Non-pigmented ciliary epithelial cell (primary cell): ENCODE results near the gene MRTFA.
"Not testable (repeated sequence)": the region's sequence is repeated elsewhere in the genome, so short reads cannot be mapped to it uniquely, and the experiment has no call there.

ENCODE experiments used
- DNase-seq: peaks from one replicate; pipeline ENCODE4 v3.0.0-alpha.2; 2010; ENCODE audit warnings: low read depth

The MRTFA gene

DNA sequence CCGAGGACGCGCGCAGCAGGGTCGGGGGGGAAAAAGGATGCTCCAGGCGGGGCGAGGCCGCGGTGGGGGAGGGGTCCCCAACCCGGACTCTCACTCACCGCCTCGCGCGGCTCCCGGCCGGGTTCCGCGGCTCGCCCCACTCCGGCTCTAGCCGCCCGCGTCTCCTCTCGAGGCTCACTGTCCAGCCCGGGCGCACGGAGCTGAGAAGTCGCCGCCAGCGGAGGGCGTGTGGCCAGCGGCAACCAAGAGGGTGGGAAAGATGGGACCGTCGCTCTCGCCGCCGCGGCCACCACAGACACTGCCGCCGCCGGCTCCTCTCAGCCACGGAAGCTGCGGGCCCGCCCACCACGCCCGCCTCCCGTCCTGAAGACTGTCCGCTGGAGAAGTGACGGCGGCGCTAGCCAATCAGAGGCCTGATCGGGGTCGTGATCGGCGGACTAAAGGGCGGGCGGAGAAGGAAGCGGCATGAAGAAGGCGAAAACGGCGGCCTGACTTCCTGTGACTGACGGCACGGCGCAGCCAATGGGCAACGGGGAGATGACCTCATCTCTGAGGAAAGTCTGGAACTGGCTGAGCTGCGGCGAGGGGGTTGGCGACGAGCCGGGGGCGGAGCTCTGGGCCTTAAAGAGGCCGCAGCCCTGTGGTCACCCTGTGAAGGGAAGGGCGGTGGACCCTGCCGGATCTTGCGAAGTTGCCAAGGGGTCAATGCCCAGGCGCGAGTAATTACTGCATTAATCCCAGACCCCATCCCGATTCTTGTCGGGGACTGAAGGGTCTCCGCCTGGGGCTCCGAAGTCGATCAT lies at the start of gene MRTFA:
Gene MRTFA (minus strand): TSS at position 340 of the 803 bp plus-strand sequence.
- DNase-seq = peak; percentile 98

DNA sequence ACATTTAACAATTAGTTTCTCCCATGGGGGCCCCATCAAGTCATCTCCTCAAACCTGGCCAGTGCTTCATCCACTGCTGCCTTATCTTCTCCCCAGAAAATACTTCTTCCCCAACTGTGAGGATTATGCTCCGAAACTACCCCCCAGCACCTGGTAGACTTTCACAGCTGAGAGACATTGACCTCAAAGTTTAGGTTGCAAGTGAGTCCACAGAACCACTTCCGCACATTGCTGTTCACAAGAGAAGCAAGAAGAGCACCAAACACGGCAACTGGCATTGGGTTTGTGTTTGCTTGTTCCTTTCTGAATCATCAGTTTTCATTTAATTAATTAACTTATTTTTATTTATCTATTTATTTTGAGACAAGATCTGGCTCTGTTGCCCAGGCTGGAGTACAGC lies 48.9 kb upstream of the MRTFA start:
- DNase-seq = no peak

DNA sequence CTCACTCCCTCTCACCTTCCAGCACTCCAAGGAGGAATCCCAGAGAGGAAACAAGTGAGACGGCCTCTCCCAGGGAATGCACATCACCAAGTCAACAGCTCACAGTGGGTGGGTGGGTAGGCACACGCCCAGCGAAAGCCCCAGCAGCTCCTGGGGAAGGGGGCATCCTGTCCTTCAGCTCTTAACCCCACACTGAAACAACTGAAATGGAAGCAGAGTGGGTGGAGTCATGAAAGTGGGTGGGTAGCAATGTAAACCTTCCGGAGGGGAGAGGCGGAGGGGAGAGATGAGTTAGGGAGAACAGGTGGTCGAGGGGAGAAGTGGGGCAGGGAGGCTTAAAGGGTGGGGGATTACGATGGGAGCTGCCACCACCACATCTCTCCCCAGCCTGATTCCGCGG lies 48.2 kb upstream of the MRTFA start:
- DNase-seq = no peak

DNA sequence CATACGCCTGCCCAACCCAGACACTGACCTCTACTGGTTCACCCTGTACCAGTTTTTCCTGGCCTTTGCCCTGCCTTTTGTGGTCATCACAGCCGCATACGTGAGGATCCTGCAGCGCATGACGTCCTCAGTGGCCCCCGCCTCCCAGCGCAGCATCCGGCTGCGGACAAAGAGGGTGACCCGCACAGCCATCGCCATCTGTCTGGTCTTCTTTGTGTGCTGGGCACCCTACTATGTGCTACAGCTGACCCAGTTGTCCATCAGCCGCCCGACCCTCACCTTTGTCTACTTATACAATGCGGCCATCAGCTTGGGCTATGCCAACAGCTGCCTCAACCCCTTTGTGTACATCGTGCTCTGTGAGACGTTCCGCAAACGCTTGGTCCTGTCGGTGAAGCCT lies 44.9 kb upstream of the MRTFA start:
- DNase-seq = no peak

DNA sequence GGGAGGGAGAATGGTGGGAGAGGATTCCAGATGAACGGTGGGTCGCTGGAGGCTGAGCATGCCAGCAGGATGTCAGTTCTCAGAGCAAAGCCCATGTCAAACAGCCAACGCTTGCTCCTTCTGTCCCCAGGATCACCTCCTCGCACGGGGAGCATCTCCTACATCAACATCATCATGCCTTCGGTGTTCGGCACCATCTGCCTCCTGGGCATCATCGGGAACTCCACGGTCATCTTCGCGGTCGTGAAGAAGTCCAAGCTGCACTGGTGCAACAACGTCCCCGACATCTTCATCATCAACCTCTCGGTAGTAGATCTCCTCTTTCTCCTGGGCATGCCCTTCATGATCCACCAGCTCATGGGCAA lies 44.3 kb upstream of the MRTFA start:
- DNase-seq = no peak

DNA sequence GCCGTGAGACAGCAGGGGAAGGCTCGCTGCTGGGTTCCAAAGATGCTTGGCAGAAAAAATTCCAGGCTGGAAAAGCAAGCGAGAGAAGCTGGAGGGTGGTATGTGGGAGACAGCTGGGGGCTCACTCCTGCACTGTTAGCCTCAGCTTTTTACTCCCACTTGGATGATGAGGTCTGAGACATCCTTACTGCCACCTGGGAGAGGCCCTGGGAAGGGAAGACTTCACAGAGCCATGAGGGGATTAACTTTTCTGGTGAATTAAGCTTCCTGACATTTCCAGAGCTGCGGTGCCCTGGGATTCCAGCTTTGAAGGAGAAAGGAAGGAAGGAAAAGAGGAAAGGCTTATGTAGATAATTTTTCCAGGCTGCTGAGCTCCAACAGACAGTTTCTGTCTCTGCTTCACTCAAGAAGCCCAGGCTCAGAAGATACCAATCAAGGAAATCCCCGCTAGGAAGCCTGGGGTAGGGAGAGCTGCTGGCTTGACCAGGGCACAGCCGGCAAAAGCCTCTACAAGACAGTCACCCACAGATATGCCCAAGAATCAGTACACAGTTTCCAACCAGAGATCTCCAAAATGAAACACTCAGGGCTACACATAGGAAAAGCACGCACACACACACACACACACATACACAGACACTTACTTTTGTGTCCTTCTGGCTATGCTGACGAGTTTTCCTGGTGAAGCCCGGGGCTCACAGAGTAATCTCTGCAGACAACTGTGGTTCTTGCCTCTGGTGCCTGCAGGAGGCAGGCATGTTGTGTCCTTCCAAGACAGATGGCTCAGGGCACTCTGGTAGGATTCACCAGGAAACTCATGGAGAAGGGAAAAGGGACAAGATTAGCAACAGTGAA lies 43.7 kb upstream of the MRTFA start:
- DNase-seq = no peak

DNA sequence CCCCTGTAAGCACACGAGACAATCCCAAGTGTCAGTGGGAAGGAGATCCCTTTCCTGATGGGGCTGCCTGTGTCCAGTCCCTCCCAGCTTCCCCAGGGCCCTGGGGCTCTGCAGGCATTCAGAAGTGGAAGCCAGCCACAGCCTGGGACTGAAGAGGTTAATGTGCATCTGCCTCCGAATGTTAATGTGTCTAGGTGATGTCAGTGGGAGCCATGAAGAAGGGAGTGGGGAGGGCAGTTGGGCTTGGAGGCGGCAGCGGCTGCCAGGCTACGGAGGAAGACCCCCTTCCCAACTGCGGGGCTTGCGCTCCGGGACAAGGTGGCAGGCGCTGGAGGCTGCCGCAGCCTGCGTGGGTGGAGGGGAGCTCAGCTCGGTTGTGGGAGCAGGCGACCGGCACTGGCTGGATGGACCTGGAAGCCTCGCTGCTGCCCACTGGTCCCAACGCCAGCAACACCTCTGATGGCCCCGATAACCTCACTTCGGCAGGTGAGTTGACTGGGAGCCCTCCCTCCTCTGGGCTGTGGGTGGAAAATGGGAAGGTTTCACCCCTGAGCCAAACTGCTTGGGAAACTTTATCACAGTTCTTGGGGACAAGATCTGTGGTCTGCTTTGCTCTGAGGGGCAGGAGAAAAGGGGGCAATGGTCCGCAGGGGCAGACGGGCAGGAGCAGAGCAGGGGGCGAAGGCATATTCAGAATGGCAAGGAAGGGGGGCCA lies 42.9 kb upstream of the MRTFA start, which contains the start of gene MCHR1:
Gene MCHR1 (plus strand): TSS at position 236 of the 715 bp plus-strand sequence. CDS start 169 bp downstream, at position 405.
- DNase-seq = no peak

GRCh38 chr22:40678493-40679248 lies 42.2 kb upstream of the MRTFA start:
- DNase-seq = no peak

GRCh38 chr22:40676644-40677043 lies 40.1 kb upstream of the MRTFA start:
- DNase-seq = no peak

GRCh38 chr22:40676166-40676565 lies 39.6 kb upstream of the MRTFA start:
- not testable (repeated sequence) for DNase-seq

DNA sequence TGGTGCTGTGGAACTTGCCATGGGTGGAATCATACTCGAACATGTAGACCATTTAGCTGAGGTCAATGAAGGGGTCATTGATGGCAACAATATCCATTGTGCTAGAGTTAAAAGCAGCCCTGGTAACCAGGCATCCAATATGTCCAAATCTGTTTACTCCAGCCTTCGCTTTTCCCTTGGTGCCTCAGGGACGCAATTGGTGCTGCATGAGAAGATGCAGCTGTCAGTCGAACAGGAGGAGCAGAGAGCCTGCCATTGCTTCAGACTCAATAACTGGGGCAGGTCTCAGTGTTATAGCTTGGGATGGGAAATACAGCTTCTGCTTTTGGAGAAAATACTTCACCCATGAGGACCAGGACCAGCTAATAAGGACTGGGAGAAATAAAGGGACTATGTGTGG lies 37.8 kb upstream of the MRTFA start:
- DNase-seq = no peak

- DNase-seq = no peak
These were observed 36.5 kb upstream of the MRTFA start for GRCh38 chr22:40673017-40673416.

- DNase-seq = no peak
These were observed 35.4 kb upstream of the MRTFA start for GRCh38 chr22:40671796-40672360.

GRCh38 chr22:40671369-40671768 lies 34.9 kb upstream of the MRTFA start:
- no peak for DNase-seq

DNA sequence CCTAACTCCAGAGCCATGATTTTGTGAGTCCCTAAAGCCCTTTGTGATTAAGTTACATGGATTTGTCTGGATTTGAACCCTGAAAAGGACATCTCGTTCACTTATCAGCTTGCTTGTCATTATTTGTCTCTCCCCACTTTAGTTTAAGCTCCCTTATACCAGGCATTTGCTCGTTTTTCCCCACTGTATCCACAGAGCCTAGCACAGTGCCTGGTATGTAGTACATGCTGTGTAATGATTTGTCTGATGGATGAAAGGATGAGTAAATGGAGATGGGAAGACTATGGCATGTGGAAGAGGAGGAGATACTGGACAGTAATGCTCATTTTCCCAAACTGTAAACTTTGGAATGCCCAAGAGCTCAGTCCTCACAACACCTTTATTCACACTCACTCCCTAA lies 33.5 kb upstream of the MRTFA start:
- no peak for DNase-seq

- no peak for DNase-seq
These were observed 32.3 kb upstream of the MRTFA start for GRCh38 chr22:40668611-40669411.

GRCh38 chr22:40666151-40666848 lies 29.8 kb upstream of the MRTFA start:
- DNase-seq = no peak

GRCh38 chr22:40665312-40665711 lies 28.8 kb upstream of the MRTFA start:
- no peak for DNase-seq

- DNase-seq = no peak
These were observed 25.2 kb upstream of the MRTFA start for GRCh38 chr22:40661671-40662070.

DNA sequence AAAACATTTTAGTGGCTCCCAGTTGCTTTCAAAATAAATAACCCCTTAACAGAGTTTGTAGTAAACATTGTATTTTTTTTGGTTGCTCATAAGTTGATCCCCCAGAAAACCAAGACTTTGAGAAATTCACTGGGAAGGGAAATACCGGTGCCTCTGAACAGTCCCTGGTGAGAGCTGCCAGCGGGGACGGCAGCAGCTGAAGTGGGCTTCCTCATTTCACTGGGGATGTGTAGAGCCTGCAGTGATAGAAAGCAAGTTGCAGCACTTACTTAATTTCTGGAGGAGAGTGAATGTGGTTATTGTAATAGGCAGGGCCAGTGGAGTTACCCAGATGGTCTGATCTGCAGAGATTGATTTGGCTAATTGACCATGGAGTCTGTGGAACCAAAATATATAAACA lies 24.2 kb upstream of the MRTFA start:
- no peak for DNase-seq
